Stimulated activated naive CD4-positive, alpha-beta T cell treated with Interleukin-2 at 50 U/mL for 16 hours (primary cell): ENCODE results near the gene CYB5R4.

Source experiments
- DNase-seq: peaks from one replicate; lab custom pipeline; 2025; lab: John Stamatoyannopoulos, UW

The CYB5R4 gene

GRCh38 chr6:83984411-83984810 is 124.9 kb downstream of the CYB5R4 start:
- DNase-seq = no peak

- no peak for DNase-seq
Measured at GRCh38 chr6:83985308-83985713, 125.8 kb downstream of the CYB5R4 start.

GRCh38 chr6:83985715-83986114 is 126.2 kb downstream of the CYB5R4 start:
- DNase-seq = no peak

- DNase-seq = no peak
Measured at GRCh38 chr6:83998021-83998584, 138.6 kb downstream of the CYB5R4 start.

- no peak for DNase-seq
Measured at GRCh38 chr6:84001119-84001518, 141.6 kb downstream of the CYB5R4 start.

- no peak for DNase-seq
Measured at GRCh38 chr6:84002226-84002625, 142.7 kb downstream of the CYB5R4 start.

GRCh38 chr6:84003131-84003530 is 143.6 kb downstream of the CYB5R4 start:
- no peak for DNase-seq

GRCh38 chr6:84003654-84004053 is 144.2 kb downstream of the CYB5R4 start:
- no peak for DNase-seq

GRCh38 chr6:84007871-84008270 is 148.4 kb downstream of the CYB5R4 start:
- no peak for DNase-seq

GRCh38 chr6:84013354-84013753 is 153.9 kb downstream of the CYB5R4 start:
- DNase-seq = no peak

GRCh38 chr6:84013931-84014330 is 154.4 kb downstream of the CYB5R4 start:
- DNase-seq = no peak

- DNase-seq = no peak
Measured at GRCh38 chr6:84016029-84016428, 156.5 kb downstream of the CYB5R4 start.
